Activated B cell treated with CpG ODN at 0.5 μM for 24 hours (primary cell): ENCODE results near the gene NRXN3. TPM values are rescaled to one million over a fixed set of nuclear protein-coding genes. Genes with fewer than 3 reads are reported as not detected.

Experiments used
- ATAC-seq: fragments of 200-7000 bp; cut with Tn5 transposase; one replicate; pipeline ENCODE4 v1.10.0; 2021; ENCODE audit warnings: low read depth, mild to moderate bottlenecking, moderate library complexity
- CTCF ChIA-PET: fragments of 350-600 bp; sonication (Branson Sonifier 250); formaldehyde crosslinking; loops from one replicate; lab custom pipeline; 2021; ENCODE audit warnings: antibody characterized with exemption; lab: Charles Lee
- POLR2A ChIA-PET: fragments of 350-600 bp; sonication (Branson Sonifier 250); formaldehyde crosslinking; loops from one replicate; lab custom pipeline; 2021; ENCODE audit warnings: antibody characterized with exemption; lab: Charles Lee
- DNase-seq: peaks from one replicate; pipeline ENCODE4 v3.0.0; 2022
- H3K27ac Mint-ChIP-seq: one replicate; pipeline ENCODE4 v1.8.0; 2020; ENCODE audit warnings: mixed read lengths
- H3K27me3 Mint-ChIP-seq: one replicate; pipeline ENCODE4 v1.8.0; 2021; ENCODE audit warnings: mixed read lengths
- H3K36me3 Mint-ChIP-seq: one replicate; pipeline ENCODE4 v1.8.0; 2021; ENCODE audit warnings: low read depth, mixed read lengths
- H3K4me1 Mint-ChIP-seq: one replicate; pipeline ENCODE4 v1.8.0; 2021; ENCODE audit warnings: mixed read lengths
- H3K4me3 Mint-ChIP-seq: one replicate; pipeline ENCODE4 v1.8.0; 2020; ENCODE audit warnings: mild to moderate bottlenecking, mixed read lengths
- H3K9me3 Mint-ChIP-seq: one replicate; pipeline ENCODE4 v1.8.0; 2020; ENCODE audit warnings: mixed read lengths
- CTCF ChIP-seq: fragments of 200-600 bp; IDR thresholded peaks from one replicate; pipeline ENCODE4 v1.8.0; 2022; ENCODE audit warnings: antibody characterized with exemption, mild to moderate bottlenecking
- intact Hi-C: fragments of 100-400 bp; cut with micrococcal nuclease; formaldehyde crosslinking; loops from one replicate; pipeline ENCODE4 v1.15.1; 2024
- total RNA-seq: library from RNA; stranded (reverse); gene quantifications from 2 replicates; pipeline ENCODE4 v1.2.3, GENCODE V29; 2022

The NRXN3 gene
- total RNA-seq, 1 donor from 2014 or later, result not detected

GRCh38 chr14:79890527-79890926 is 1720.4 kb downstream of the NRXN3 start:
- Mint-ChIP-seq H3K27ac (no peak overlapping the region), H3K9me3 (peaks cover 2% of the 10 kb centered on the region), H3K27me3 (no peaks in the 10 kb centered on the region), H3K4me3 (no peak overlapping the region), H3K36me3 (no peaks in the 10 kb centered on the region), H3K4me1 (no peaks in the 10 kb centered on the region)
- ChIA-PET POLR2A (no interaction called here), CTCF (no interaction called here)
- ATAC-seq (no peak), DNase-seq (no peak)
- intact Hi-C loops, result no loop called here
- TF ChIP-seq CTCF, result no peak

GRCh38 chr14:79896009-79896408 is 1725.8 kb downstream of the NRXN3 start:
- POLR2A ChIA-PET, result no interaction called here
- Mint-ChIP-seq H3K4me3 (no peak overlapping the region), H3K36me3 (no peaks in the 10 kb centered on the region), H3K27ac (no peak overlapping the region), H3K4me1 (no peaks in the 10 kb centered on the region), H3K9me3 (peaks cover 12% of the 10 kb centered on the region), H3K27me3 (no peaks in the 10 kb centered on the region)
- TF ChIP-seq CTCF, result no peak
- intact Hi-C loops, result no loop called here
- DNase-seq (no peak), ATAC-seq (no peak)
- CTCF ChIA-PET, result no interaction called here

- Mint-ChIP-seq H3K4me1 (no peaks in the 10 kb centered on the region), H3K36me3 (no peaks in the 10 kb centered on the region), H3K27ac (no peak overlapping the region), H3K4me3 (no peak overlapping the region), H3K27me3 (no peaks in the 10 kb centered on the region), H3K9me3 (peaks cover 10% of the 10 kb centered on the region)
- ChIA-PET CTCF (no interaction called here), POLR2A (no interaction called here)
- ATAC-seq (no peak), DNase-seq (no peak)
- intact Hi-C loops, result no loop called here
- TF ChIP-seq CTCF, result no peak
These were observed 1729.4 kb downstream of the NRXN3 start for GRCh38 chr14:79899610-79900009.

GRCh38 chr14:79904497-79904896 is 1734.3 kb downstream of the NRXN3 start:
- intact Hi-C loops, result no loop called here
- no peak for DNase-seq
- no peak for TF ChIP-seq CTCF

GRCh38 chr14:79906994-79907393 is 1736.8 kb downstream of the NRXN3 start:
- H3K27me3 Mint-ChIP-seq, result no peaks in the 10 kb centered on the region
- no peak overlapping the region for H3K4me3 Mint-ChIP-seq
- H3K36me3 Mint-ChIP-seq, result no peaks in the 10 kb centered on the region
- ChIA-PET POLR2A (no interaction called here), CTCF (no interaction called here)
- H3K9me3 Mint-ChIP-seq, result peaks cover 4% of the 10 kb centered on the region
- no peak overlapping the region for H3K27ac Mint-ChIP-seq
- TF ChIP-seq CTCF, result no peak
- ATAC-seq (no peak), DNase-seq (no peak)
- H3K4me1 Mint-ChIP-seq, result no peaks in the 10 kb centered on the region
- intact Hi-C loops, result no loop called here

More at GRCh38 chr14:79904497-79904896, 1734.3 kb downstream of the NRXN3 start:
- POLR2A ChIA-PET, result no interaction called here
- Mint-ChIP-seq H3K9me3 (peaks cover 13% of the 10 kb centered on the region), H3K27ac (no peak overlapping the region), H3K36me3 (no peaks in the 10 kb centered on the region), H3K4me3 (no peak overlapping the region), H3K4me1 (no peaks in the 10 kb centered on the region), H3K27me3 (no peaks in the 10 kb centered on the region)
- no peak for ATAC-seq
- CTCF ChIA-PET, result no interaction called here
